ENCODE results near the gene HES2.

- TF ChIP-seq, protein P1, sequence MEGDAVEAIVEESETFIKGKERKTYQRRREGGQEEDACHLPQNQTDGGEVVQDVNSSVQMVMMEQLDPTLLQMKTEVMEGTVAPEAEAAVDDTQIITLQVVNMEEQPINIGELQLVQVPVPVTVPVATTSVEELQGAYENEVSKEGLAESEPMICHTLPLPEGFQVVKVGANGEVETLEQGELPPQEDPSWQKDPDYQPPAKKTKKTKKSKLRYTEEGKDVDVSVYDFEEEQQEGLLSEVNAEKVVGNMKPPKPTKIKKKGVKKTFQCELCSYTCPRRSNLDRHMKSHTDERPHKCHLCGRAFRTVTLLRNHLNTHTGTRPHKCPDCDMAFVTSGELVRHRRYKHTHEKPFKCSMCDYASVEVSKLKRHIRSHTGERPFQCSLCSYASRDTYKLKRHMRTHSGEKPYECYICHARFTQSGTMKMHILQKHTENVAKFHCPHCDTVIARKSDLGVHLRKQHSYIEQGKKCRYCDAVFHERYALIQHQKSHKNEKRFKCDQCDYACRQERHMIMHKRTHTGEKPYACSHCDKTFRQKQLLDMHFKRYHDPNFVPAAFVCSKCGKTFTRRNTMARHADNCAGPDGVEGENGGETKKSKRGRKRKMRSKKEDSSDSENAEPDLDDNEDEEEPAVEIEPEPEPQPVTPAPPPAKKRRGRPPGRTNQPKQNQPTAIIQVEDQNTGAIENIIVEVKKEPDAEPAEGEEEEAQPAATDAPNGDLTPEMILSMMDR (IDR thresholded peaks at IDR 0.05), result no peak
- TF ChIP-seq POLR2A (IDR thresholded peaks at IDR 0.05), result no peak
These were observed 5.9 kb upstream of the HES2 start for GRCh38 chr1:6425658-6426057.

Measured in adrenal gland (tissue), 5 donors.